CD4-positive, alpha-beta T cell treated with Interleukin-2 at 100 ng/mL for 4 hours (primary cell): ENCODE results near the gene SLC25A39.
"Not testable (repeated sequence)": the region's sequence is repeated elsewhere in the genome, so short reads cannot be mapped to it uniquely, and the experiment has no call there.

ENCODE experiments used
- DNase-seq: peaks from one replicate; pipeline ENCODE4 v3.0.0-alpha.2; 2020; ENCODE audit warnings: low spot score

SLC25A39 gene

GRCh38 chr17:44324571-44325275 is at the start of gene SLC25A39:
Gene SLC25A39 (minus strand): TSS chr17:44324823. CDS start chr17:44323562, 1,261 bp downstream.
- DNase-seq = peak; percentile 95

GRCh38 chr17:44372036-44372435 is 47.4 kb upstream of the SLC25A39 start:
- DNase-seq = no peak

GRCh38 chr17:44369414-44370023 is 44.9 kb upstream of the SLC25A39 start:
- not testable (repeated sequence) for DNase-seq

GRCh38 chr17:44368391-44369243 is 44.0 kb upstream of the SLC25A39 start:
- DNase-seq = not testable (repeated sequence)

- no peak for DNase-seq
Measured at GRCh38 chr17:44367231-44367979, 42.8 kb upstream of the SLC25A39 start.

GRCh38 chr17:44365051-44365450 is 40.4 kb upstream of the SLC25A39 start:
- DNase-seq = not testable (repeated sequence)

GRCh38 chr17:44363613-44364159 is 39.1 kb upstream of the SLC25A39 start, which contains the start of gene FAM171A2:
Gene FAM171A2 (minus strand): TSS chr17:44363853. CDS start chr17:44363714, 139 bp downstream.
- peak; percentile 61 for DNase-seq

- no peak for DNase-seq
Measured at GRCh38 chr17:44362949-44363612, 38.5 kb upstream of the SLC25A39 start.

- DNase-seq = no peak
Measured at GRCh38 chr17:44362459-44362948, 37.9 kb upstream of the SLC25A39 start.

- DNase-seq = no peak
Measured at GRCh38 chr17:44361292-44362260, 37.0 kb upstream of the SLC25A39 start.

GRCh38 chr17:44360826-44361225 is 36.2 kb upstream of the SLC25A39 start:
- no peak for DNase-seq

GRCh38 chr17:44360144-44360533 is 35.5 kb upstream of the SLC25A39 start:
- DNase-seq = no peak

GRCh38 chr17:44359458-44360143 is 35.0 kb upstream of the SLC25A39 start:
- DNase-seq = no peak

GRCh38 chr17:44359006-44359405 is 34.4 kb upstream of the SLC25A39 start:
- DNase-seq = no peak

GRCh38 chr17:44358066-44358465 is 33.4 kb upstream of the SLC25A39 start:
- DNase-seq = no peak

- no peak for DNase-seq
Measured at GRCh38 chr17:44356241-44356640, 31.6 kb upstream of the SLC25A39 start.

- DNase-seq = no peak
Measured at GRCh38 chr17:44355642-44356099, 31.0 kb upstream of the SLC25A39 start.

- peak; percentile 54 for DNase-seq
Measured at GRCh38 chr17:44354582-44355561, 30.2 kb upstream of the SLC25A39 start.
